AG20443 (cell line): Measurements from ENCODE around the gene EXOC6B.

Source experiments
- DNase-seq: peaks from one replicate; pipeline ENCODE4 v3.0.0; 2012; ENCODE audit warnings: low spot score, mixed read lengths

EXOC6B gene

DNA sequence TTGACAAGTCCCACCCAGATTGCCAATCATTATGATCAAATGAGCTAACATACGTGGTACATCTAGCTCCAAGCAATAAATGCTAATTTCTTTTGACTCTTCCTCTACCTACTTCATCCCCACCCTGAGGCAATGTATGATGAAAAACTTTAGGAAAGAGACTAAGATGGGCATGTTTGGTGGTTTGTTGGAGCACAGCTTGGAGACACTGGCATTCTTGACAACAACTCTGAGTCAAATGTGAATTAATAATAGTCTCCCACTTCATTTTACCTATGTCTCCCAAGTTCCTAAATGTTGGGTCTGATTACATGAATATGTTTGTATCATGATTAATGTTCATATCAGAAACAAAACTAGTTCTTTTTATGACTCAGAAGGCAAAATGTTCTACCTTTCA is 36.6 kb downstream of the EXOC6B start:
- DNase-seq: no peak

DNA sequence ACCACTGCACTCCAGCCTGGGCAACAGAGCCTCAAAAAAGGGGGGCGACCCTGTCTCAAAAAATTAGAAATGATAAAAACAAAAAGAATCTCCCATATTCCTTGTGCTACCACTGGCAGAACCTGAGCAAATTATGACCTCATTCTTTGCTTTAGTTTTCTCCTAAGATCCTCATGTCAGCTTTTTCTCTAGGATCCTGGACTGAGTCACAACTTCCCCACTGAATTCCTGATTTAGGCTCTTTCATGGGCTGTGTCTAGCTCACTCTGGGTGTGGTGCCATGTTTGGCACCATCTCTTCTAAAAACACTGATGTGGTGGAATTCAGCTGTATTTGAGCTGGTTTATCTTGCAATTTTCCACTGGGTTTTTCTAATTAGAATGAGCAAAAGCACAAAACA is 37.1 kb downstream of the EXOC6B start:
- peak; percentile 87 for DNase-seq

DNA sequence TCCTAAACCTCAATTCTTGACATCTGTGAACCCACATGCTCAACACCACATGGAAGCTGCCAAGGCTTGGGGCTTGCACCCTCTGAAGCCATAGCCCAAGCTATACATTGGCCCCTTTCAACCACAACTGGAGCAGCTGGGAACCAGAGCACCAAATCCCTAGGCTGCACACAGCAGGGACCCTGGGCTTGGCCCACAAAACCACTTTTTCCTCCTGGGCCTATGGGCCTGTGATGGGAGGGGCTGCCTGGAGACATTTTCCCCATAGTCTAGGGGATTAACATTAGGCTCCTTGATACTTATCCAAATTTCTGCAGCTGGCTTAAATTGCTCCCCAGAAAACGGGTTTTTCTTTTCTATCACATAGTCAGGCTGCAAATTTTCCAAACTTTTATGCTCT is 40.3 kb downstream of the EXOC6B start:
- DNase-seq: no peak

DNA sequence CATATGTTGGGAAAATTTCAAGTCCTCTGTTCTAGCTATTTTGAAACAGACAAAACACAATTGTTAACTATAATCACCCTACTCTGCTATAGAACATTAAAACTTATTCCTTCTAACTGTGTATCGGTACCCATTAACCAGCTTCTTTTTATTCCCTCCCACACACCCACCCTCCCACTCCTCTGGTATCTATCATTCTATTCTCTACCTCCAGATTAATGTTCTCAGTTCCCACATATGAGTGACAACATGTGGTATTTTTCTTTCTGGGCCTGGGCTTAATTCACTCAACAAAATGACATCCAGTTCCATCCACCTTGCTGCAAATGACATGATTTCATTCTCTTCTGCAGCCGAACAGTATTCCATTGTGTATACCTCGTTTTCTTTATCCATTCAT is 43.3 kb downstream of the EXOC6B start:
- DNase-seq: no peak

DNA sequence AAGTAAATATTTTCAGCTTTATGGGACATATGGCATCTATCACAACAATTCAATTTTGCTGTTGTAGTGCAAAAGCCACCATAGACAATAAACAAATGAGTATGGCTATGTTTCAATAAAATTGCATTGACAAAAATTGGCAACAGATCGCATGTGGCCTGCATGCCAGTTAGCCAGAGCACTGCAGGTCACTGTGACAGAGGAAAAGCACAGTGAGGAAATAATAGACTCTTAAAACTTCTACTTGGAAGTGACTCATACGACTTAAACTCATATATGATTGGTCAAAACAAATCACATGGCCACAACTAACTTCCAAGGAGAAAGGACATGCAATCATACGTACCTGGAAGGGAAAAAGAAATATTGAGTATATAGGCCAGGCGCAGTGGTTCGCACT is 44.4 kb downstream of the EXOC6B start:
- no peak for DNase-seq

DNA sequence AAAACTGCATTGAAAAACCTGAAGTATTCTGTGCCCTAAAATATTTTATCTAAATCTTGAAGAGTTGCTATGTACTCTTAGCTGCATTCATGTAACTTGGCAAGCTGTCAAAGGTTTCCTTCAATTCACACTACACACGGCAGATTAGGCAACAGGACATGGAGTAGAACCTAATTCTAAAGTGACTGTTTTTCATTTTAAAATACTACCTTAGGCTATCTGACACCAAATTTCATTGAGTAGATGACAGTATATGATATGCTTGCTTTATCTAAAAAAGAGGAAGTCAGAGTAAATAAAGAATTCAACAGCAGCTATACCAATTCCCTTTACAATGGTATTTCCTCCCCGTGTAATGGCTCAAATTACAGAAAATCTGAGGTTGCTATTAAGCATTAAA is 45.4 kb downstream of the EXOC6B start:
- no peak for DNase-seq

DNA sequence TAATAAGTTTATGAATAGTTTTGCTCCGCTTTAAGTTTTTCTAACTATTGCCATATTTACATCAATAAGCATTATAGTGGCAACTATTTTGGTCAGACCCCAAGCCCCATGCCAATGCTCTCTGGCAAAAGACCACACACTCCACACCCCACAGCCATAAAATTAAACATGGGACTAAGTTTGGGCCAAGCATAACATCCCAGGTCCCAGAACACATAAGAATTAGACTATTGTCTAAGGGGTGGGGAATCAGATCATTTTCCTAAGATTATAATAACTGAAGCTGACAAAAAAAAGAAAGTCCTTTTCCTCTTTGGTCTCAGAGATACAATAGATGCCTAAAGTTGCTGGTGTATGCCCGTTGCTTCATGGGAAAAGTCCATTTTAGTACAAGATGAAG is 46.3 kb downstream of the EXOC6B start:
- no peak for DNase-seq

DNA sequence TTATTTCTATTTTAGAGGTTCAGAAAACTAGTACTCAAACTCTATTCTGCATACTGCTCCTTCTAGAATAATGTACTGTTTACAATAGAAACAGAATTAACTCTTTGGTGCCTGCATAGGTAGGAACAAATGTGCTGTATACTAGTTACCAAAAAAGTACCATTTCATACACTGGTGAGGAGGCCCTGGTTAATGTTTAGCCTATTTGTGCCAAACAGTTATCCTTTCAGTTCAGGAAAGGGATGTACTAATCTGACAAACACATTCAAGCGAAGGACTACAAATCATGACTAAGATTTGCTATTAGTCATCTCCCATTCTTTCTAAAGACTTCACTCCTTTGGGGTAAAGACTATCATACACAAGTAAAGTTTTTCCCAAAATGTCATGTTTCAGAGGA is 47.4 kb downstream of the EXOC6B start:
- peak; percentile 34 for DNase-seq

DNA sequence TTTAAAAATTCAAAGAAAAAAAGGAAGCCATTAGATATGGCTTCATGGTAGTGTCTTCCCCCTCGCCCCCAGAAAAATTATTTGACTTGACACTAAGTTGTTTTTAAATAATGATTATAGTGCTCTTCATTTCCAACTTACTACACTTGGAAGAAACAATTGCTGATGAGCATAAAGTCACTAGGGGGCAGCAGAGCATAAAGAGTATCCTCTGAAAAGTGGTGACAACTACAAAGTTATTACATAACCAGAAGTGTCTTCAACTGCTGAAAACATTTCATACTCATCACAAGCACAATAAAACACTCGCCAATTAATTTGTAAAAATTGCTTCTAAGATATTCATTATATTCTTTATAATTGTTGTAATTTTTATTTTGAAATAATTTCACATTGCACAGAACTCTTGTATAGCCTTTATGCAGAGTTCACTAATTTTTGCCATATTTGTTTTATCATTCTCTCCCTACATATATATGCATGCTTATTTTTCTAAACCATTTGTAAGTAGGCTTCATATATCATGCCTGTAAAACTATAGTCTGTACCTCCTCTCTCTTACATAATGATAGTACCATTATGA is 54.9 kb downstream of the EXOC6B start:
- peak; percentile 76 for DNase-seq

DNA sequence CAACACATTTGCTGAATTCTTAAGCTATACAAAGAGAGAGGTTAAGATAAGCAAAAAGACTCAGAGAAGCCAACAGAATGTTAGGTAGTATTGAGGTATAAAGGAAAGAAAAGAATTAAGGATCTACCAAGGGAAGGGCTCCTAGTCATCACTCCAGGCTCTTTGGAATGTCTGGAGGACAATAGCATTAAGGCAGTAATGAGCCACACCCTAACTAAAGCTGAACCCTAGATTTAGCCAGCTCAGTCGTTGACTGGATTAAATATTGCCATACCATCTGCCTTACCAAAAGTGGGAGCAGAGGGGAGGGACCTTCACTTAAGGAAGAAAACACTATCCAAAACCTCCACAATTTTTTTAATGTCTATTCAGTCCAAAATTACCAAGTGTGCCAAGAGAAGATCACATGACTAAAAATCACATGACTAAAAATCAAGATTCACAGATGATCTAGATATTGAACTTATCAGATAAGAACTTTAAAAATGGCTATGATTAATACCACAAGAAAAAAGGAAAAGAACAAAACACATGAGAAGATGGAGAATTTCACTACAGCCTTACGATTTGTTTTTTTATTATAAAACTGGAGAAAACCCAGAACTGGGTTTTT is 59.7 kb downstream of the EXOC6B start:
- DNase-seq: peak; percentile 50

DNA sequence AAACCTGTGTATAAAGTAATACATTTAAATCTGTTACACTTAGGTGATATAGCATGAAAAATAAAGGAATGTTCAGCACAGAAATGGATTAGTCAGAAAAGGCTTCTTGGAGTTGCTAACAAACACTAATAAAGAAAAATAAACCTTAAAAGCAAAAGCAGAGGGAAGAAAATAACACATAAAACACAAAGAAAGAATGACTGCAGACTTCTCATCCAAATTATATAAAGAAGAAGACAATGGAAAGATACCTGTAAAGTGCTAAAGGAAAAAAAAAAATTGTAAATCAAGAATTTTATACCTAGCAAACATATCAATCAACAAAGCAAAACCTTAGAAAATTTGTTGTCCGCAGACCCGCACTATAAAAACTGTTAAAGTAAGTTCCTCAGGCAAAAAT is 63.6 kb downstream of the EXOC6B start:
- DNase-seq: no peak

DNA sequence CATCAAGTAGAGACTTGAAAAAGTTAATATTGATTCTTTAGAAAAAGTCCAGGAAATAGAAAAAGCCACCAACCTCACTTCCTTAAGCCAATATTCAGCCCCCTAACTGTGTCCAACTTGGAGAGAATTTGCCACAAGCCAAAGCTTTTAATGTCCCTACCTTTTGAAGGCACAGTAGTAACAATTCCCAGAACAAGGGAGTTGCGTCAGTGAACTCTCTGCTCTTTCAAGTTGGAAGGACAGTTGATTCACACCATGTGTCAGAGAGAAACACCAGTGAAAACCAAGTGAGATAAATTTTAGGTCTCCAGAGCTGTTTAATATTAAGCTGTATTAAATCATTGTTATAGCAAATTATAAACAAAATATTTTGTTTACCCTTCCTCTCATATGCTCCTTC is 66.1 kb downstream of the EXOC6B start:
- DNase-seq: no peak

DNA sequence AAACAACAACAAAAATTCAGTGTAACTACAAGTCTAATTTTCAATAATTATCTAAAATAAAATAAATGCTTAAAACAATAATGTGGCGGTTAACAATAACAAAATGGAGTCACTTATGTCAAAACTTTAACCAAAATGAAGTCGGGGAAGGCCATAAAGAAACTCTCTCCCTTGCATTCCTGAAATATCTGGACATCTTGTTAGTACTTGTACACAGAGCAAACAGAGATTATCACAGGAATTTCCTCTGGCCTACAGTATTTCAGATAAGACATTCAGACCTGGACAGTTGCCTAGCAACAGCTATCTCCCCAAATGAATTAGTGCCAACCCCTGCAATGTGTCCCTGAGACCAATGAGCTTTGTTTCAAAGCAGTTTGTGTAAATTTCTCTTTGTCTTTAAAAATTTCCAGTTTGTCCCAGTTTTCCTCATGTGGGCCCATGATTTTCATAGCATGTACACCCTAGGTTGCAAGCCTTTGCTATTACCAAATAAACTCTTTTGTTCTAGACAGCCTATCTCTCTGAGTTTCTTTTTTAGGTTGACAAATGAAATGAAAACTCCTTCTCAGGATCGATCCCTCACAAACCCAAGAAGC is 68.6 kb downstream of the EXOC6B start:
- no peak for DNase-seq

DNA sequence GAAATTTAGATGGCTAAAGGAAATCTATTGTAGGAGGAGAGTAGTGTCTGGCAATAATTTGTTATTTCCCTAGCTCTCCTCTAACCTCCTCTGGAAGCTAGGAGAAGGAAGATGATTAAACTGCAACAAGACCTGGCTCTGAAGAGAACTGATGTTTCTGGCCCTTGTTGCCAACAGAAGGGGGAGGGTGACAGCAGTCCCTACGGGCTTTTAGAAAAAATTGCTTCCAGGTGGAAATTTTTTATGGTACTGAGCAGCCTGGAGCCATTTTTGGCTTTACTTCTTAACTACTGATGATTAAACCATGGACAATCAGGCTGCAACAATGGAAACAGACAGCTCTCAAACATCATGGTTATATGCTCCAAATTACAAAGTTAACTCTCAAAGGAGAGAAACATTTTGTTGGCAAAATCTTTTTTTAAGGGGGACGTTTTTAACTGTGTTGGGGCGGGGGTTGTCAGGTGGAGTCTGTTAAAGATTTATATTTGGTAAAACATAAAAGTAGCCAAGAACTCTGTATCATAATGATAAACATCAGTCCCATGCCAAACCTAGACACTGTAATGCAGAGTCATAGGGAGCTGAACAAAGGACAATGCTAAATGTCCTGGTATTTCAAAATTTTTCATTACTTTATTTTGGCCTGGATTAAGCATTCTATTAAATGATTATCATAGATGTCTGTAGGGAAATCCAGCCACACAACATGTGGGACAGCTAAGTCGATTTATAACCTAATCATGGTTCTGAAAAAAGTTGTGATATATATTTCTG is 70.0 kb downstream of the EXOC6B start:
- DNase-seq: peak; percentile 34

DNA sequence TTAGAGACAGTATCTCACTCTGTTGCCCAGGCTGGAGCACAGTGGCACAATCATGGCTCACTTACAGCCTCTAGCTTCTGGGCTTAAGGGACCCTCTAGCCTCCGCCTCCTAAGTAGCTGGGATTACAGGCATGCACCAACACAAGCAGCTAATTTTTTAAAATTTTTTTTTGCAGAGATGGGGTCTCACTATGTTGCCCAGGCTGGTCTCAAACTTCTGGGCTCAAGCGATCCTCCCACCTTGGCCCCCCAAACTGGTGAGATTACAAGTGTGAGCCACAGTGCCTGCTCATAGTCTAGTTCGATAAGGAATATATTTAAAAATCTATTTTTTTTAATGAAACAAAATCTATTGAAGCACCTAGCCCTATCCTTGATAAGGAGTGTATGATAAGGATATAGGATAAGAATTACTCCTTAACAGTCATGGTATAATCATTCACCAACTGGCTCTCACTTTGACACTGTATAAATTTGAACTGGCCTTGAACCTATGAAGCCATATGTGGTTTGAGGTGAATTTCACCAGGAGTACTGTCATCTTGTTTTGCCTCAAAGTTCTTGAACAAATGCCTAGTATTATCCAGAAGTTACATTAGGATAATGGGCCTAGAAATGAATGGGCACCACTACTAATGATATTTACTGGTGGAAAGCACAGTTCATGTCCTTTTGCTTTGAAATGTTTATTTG is 71.1 kb downstream of the EXOC6B start:
- DNase-seq: no peak

DNA sequence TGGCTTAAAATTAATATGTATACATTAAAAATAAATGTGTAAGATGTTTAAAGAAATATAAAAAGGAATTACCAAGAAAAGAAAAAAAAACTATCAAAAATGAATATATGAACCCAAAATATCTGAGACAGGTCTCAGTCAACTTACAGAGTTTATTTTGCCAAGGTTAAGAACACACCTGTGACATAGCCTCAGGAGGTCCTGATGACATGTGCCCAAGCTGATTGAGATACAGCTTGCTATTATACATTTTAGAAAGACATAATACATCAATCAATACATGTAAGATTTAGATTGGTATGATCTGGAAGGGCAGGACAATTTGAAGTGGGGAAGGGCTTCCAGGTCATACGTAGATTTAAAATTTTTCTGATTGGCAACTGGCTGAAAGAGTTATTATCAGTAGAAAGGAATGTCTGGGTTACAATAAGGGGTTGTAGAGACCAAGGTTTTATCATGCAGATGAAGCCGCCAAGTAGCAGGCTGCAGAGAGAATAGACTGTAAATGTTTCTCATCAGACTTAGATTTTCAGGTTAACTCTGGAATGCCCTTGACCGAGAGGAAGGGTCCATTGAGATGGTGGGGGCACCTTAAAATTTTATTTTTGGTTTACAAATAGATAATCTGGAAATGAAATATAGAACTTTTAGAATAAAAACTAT is 74.7 kb downstream of the EXOC6B start:
- DNase-seq: no peak

DNA sequence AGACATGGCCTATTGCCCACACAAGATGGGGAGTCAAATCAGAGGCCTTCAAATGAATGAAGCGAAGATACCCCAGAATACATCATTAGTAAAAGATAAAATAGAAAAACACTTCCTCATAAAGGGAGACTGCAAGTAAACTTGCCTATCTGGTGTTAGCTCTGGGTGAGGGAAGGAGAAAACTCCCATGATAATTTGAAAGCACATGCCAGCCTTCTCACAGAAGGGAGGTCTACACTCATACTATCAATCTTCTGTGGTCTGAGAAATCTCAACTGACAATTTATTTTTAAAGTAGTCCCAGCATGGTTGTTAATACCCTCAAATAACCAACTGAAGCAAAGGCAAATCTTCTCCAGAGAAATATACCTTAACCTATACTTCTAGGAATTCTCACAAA is 75.4 kb downstream of the EXOC6B start:
- DNase-seq: no peak

DNA sequence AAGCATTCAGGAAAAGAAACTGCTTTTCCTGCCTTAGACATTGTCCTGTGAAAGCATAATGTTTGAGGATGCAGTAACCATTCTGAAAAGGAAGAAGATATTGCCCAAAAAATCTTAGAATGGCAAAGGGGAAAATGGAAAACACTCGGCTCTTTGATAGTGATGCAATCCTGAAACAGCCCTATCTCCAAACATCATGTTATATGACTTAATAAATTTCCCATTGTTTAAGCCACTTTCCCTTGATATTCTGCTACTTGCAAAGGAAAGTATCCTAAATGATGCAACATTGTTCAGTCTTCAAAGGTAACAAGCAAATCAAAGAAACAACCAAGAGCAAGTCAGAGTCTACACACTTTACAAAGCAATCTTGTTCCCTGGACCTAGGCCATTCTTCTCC is 78.5 kb downstream of the EXOC6B start:
- no peak for DNase-seq

DNA sequence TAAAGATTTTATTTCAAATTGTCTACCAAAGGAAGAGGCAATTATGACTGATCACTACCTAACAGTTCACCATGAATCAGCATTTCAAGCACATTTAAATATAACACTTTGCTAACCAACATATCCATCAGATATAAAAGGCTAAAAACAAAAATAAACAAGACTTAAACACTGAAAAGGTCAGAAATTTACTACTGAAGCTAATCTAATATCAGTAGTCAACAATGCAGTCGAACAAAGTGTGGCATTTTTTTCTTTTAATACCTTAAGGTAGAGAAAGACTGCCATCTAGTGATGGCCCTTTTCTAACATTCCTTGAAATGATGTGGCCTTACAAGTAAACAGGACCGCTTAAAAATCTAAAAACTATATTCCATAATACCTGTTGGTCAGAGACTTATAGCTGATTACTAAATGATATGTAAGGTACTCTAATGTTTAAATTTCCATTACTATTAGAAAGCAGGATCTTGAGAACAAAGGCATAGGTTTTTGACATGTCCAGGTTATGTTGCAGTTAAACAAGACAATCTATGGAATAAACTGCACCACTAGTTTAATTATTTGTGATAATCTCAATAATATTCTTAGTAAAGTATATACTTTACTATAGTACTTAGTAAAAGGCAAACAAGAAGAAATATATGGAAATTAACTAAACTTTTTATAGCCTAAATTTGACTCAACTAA is 80.0 kb downstream of the EXOC6B start:
- peak; percentile 45 for DNase-seq

DNA sequence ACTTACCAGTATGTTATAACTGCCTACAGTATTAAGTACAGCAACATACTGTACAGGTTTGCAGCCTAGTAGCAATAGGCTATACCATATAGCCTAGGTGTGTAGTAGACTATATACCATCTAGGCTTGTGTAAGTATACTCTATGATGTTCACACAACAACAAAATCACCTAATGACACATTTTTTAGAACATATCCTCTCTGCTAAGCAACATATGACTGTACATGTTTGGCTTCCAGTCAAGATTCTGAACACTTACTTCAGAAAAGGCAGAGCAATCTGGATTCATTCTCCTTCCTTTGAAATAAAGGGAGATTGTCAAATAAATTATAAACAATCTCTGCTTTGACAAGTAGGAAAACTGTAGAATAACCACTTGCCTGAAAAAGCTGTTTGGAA is 81.8 kb downstream of the EXOC6B start:
- peak; percentile 18 for DNase-seq

DNA sequence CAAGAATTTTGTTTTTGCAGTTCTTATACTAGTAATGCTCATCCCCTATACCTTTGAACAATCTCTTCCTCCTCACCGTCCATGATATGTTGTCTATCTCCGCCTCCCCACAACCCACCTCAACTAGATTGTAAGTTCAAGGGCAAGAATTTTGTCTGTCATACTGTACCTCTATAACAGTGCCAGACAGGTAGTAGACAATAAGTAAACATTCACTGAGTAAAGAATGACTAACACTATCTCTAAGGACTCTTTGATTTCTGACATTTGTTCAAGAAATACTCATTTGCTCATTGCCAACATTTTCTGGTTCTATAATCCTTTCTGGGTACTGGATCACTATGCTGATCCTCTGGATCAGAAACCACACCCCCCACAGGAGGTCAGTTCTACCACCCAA is 82.4 kb downstream of the EXOC6B start:
- DNase-seq: no peak
